NCI-H1436 (cell line): ENCODE data around the gene LDLRAD3.

ENCODE experiments used
- DNase-seq: peaks from one replicate; lab custom pipeline; 2025; lab: John Stamatoyannopoulos, UW

The LDLRAD3 gene

DNA sequence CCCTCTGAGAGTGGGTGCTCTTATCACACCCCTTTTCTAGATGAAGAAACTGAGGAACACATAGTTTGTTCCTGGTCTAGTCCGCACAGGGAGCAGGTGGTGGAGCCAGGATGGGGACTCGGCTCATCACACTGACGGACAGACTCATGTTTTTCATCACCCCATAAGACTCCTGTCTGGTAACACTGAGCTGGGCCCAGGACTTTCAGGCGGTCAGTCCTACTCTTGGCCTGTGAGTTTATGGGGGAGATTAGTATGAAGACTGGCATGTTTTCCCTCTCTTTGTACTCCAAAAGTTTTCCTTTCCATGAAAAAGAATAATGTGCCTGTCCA lies 160.8 kb downstream of the LDLRAD3 start:
- DNase-seq, result no peak

DNA sequence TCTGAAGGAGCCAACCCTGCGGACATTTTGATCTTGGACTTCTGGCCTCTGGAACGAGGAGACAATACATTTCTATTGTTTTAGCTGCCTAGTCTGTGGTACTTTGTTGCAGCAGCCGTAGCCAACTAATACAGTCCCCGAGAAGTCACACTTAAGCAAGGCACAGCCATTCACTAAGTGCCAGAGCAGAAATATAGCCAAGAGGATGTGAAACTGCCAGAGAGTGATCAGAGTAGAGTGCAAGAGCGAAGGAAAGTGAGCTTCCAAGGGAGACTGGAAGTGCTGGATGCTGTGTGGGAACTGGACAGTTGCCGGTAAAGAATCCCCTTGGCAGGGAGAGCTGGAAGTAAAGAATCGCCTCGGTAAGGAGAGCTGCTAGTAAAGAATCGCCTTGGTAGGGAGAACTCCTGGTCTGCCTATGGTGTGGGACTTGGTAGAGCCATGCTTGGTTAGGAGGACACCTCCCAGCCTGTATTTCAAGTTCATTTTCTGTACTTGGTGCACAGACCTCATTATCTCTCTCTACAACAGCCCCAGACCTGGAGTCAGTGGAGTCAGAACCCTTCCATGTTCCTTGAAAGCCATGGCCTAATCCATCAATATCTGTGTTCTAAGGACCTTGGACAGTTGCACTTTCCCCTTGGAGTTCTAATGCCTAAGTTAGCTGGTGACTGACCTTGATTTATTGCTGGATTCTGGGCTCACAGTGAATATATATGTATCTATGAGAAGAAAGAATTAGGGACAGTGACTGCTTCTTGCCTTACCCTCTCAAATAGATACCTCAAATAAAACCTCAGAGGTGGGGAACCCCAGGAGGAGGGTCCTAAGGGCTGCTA lies 162.1 kb downstream of the LDLRAD3 start:
- DNase-seq, result no peak

DNA sequence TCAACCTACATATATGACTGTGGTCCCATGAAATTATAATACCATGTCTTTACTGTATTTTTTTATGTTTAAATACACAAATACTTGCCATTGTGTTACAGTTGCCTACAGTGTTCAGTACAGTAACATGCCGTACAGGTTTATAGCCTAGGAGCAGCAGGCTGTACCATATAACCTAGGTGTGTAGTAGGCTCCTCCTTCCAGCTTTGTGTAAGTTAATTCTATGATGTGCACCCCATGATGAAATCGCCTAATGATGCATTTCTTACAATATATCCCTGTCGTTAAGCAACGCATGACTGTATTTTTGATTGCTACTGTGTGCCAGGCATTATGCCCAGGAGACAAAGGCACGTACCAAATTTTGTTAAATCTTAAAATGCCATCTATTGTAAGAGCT lies 163.7 kb downstream of the LDLRAD3 start:
- no peak for DNase-seq

DNA sequence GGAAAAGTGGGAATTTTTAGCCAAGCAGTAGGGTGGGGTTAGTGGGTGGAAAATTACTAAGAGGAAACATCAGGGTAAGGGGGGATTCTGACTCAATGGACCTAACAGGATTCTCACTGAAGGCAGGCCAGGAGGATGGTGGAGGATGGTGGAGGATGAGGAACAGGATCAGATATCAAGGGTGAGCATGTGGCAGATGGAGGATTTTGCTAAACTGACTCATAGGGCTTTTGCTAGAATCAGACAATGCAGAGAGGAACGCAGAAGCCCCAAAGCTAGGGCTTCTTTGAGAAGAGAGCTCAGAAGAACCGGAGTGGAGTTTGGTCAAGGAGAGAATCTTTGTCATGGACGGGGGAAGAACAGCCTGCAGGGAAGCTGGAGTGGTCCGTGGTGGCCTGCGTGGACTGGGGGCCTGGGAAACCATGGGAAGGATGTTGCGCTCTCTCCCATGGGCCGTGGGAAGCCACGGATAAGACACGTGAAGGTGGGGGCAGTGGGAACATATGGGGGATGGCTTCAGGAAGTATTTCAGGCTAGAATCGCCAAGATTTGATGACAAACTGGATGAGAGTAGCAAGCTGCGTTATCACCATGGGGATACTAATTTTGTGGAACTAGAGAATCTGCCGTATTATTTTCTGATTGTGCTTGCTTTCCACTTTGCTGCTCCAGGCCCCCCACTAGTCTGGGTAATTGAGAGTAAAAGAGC lies 165.2 kb downstream of the LDLRAD3 start:
- no peak for DNase-seq

DNA sequence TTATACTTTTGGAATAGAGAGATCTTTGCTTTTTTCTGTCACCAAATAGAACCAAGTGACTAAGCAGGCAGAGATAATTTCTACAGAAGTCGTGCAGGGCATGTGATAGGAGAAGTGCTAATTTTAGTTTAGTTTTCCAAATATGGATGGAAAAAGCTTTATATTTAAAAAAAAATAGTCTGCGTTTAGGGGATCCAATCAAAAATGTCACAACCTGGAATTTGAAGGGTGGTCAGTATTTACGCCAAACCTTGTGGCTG lies 165.7 kb downstream of the LDLRAD3 start:
- DNase-seq, result no peak

DNA sequence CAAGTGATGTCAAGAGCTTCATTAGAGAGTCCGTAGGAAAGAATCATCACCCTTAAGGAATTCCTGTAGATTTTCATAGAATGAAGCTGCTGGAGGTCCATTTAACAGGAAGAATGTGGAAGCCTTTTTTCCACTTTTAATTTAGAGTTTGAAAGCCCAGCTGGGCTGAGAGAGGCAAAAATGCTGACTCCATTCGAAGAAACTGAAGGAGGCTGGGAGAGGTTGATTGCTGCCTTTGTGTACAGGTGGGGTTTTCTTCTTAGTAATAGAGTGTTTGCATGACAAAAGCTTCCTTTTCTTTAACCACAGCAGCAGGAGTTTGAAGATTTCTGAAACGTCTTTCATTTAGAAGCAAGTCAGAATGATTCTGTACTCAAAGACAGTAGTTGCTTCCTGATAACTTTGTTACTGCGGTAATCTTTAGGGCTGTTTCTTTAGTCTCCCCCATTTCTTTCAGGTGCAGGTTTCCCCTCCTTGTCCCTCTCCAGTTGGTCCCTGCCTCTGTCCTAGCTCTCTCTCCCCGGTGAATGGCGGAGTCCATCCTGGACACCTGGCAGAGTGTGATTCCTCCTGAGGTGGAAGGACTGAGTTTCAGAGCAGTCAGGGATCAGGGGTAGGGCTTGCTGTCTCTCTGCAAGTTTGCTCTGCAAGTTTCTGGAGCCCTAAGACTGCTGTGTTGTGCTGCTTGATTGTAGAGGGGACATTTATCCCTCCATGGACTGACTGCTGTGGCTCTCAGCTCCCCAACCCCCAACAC lies 166.2 kb downstream of the LDLRAD3 start:
- DNase-seq, result no peak

DNA sequence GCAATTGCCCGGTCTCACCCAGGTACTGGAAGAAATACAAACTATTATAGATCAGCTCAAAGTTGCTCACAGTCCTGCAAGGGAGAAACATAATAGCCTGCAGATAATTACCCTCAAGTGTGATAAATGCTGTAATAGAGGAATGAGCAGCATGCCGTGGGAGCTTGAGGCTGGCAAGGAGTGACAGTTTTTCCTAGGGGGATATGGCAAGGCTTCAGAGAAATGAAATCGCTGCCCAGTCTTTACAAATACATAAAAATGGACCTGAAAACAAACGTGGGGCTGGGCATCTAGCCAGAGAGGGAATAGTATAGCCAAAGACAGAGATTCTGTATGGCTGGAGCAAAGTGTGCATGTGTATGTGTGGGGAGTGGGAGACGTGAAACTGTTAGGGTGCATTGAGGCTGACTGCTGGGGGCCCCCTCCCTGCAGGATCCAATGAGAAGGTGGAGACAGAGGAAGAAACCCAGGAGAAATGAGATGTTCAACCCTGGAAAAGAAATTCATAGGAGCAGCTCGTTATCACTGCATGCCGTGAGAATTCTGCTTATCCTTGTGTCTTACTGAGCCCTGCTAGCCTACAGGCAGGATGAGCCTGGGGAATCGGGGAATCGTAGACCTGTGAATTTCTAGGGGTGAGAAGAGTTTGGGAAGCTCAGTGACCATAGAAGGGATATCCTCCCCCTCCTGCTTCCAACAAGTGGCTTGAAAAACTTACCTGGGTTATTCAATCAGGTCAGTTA lies 167.0 kb downstream of the LDLRAD3 start:
- peak; percentile 3 for DNase-seq

DNA sequence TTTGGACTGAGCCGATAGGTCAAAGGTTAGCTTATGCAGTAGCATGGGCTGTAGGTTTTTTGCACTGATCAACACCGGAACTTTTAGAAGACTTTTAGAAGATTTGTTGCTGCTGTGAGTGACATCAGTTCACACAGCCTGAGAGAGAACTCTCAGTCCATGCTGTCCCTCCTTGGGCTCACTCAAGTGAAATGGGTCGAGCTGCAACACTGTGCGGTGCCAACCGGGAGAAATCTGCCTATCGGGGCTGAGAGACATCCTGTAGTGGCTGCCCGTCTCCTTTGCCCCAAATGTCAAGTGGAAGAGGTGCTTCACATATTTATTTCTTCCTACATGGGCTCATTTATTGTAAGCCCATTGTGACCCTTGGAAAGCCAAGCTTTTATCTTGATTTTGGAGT lies 170.2 kb downstream of the LDLRAD3 start:
- no peak for DNase-seq

DNA sequence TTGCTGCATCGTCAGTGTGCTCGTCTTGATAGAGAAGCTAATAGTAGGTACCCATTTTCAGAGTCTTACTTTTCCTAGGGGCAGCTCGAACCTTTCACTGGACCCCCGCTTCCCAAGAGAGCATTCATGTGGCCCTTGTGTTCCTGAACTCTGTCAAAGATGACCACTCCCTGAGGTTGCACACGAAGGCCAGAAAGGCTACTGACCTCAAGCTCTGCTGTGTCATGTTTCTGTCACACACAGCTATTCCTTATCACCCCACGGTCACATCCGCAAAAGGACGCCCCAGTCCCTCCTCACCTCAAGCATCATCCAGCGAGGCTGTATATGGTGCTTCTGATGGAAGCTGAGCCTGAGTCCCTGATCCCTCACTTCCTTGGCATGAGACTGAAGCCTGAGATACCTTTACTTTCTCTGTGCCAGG lies 171.5 kb downstream of the LDLRAD3 start:
- DNase-seq, result no peak

DNA sequence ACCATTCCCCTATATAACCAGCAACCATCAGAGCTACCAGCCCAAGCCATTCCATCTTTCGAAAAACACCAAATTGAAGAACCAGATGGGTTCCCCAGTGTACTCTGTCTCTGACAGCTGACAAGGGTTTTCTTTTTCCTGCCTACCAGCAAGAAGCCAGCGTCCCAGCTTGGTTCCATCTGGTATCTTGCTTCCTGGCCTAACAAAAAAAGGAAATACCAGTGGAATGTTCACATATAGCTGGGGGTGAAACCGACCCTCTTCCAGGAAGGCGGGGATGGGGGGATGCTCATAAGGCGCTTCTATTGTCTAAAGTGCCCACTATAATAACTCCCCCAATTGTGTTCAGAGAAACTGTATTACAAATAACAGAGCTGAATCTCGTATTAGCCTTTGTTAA lies 172.3 kb downstream of the LDLRAD3 start:
- DNase-seq, result no peak

DNA sequence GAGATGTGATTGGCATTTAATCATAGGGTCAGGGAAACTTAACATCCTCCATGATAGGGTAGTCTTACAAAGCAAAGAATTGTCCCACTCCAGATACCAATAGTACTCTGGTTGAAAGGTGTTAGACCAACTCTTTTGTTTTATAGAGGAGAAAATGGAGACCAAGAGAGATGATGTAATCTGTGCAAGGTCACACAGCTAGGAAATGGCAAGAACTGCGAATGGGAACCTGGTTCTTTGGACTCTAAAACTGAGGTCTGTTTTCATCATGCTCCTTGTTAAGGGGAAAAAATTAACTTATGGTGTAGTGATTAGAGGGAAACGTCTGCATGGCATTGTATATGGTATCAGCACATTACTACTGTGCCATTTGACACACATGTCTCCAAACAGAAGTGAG lies 174.2 kb downstream of the LDLRAD3 start:
- DNase-seq, result no peak

DNA sequence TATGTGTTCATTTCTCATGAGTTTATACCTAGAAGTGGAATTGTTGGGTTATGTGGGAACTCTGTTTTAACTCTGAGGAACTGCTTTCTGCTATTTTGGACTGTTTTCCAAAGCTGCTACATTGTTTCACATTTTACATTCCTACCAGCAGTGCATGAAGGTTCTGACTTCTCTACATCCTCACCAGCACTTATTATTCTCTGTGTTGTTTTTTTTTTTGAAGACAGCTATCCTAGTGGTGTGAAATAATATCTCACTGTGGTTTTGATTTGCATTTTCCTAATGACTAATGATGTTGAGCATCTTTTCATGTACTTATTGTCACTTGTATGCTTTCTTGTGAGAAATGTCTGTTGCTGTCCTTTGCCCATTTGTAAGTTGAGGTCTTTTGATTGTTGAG lies 175.4 kb downstream of the LDLRAD3 start:
- no peak for DNase-seq

DNA sequence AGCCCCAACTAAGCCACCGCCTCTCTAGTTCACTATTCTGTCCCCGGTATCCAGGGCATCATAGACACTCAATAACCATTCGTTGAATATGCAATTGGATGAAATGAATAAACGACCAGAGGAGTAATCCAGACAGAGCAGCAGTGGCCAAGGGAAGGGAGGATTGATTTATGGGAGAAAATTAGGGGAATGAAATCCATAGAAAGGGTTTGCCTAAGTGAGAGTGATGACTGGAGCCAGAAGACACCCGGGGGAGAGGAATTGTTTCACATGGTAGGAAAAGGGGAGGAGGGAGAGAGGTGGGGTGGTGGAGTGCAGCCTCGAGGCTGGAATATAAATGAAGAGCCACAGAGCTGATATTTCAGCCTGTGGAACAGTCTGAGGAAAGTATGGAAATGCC lies 177.2 kb downstream of the LDLRAD3 start:
- DNase-seq, result no peak

DNA sequence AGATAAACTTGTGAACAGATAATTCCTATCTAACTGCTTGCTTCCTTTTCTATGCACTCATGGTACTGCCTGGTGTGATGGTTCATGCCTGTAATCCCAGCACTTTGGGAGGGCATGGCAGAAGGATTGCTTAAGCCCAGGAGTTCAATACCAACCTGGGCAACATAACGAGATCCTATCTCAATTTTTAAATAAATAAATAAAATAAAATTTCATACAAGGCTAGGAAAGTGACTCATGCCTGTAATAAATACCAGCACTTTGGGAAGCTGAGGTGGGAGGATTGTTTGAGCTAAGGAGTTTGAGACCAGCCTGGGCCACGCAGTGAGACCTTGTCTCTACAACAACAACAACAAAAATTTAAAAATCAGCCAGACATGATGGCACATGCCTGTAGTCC lies 178.8 kb downstream of the LDLRAD3 start:
- no peak for DNase-seq

DNA sequence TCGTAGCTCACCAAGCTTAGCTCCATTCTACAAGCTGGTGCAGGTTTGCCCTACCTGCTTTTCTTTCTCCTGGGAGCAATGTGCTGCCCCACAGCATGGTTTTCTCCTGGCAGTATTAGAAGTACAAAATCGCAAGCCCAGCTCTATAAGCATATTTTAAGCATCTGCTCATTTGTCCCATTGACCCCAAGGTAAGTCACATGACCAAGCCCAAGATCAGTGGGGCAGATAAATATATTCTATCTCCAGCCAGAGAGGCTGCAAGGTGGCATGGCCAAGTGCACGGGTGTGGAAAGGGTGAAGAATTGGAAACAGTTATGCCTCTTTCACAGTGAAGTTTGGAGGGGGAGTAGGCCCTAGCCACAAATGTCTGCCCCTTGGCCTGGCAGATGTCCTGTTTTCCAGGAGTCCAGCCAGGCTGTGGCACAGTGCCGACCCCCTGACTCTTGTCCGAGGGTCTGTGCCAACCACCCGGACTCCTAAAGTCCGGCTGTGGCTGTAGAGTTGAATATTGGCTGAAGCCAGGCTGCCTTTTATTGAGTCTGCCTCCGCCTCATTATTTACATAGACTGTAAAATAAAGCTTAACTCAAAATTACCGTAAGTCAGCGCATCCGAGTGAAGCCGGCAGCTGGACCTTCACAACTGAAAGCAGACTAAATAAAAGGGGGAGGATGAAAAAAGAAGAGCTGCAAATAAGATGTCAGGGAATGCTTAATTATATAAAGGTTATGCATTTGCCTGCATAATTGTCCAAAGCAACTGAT lies 179.7 kb downstream of the LDLRAD3 start:
- no peak for DNase-seq

DNA sequence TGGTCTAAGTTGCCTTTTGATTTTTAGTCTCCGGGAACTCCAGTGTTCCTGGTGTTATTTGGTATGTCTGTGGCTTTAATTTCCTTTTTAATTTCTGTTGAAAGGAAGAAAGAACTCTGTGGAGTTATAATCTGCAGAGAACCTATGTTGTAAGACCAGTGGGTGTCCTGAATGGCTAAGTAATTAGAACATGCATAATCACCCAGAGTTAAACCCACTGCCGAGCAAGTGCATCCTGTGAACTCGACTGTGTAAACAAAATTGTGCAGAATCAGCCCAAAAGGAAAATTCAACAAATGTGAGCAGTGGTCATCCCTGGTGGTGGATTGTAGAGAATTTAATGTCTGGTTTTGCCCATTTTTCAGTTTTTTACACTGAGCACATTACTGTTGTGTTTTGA lies 182.8 kb downstream of the LDLRAD3 start:
- no peak for DNase-seq

DNA sequence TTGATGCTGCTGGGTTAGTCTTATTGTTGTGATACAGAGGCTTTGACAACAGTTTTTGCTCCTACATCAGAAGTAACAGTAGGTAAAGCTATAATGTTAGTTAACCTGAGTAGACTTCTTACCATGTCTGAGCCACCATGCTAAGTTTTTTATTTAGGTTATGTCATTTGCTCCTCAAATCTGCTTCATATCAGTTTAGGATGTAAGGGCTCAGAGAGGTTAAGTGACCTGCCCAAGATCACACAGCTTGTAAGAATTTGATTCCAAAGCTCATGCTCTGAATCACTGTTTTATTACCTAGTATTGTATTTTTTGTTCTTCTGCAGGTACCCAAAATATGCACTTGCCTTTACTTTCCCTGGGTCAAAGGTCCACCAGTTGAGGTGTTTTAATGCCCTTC lies 183.7 kb downstream of the LDLRAD3 start:
- no peak for DNase-seq

DNA sequence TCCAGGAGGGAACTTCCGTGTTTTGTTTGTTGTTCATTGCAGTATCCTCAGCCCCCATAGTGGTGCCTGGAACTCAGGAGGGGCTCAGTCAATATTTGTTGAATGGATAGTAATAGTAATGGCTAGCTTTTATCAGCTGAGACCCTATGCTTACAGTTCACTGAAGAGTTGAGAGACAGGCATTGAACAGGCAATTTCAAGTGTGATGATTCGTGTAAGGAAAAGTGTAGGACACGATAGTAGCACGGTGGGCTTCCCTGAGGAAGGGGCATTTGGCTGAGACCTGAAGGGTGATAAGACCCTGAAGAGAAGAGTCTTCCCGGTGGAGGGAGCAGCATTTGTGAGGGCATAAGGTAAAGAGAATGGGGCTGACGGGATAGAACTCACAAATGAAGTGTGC lies 186.1 kb downstream of the LDLRAD3 start:
- no peak for DNase-seq

DNA sequence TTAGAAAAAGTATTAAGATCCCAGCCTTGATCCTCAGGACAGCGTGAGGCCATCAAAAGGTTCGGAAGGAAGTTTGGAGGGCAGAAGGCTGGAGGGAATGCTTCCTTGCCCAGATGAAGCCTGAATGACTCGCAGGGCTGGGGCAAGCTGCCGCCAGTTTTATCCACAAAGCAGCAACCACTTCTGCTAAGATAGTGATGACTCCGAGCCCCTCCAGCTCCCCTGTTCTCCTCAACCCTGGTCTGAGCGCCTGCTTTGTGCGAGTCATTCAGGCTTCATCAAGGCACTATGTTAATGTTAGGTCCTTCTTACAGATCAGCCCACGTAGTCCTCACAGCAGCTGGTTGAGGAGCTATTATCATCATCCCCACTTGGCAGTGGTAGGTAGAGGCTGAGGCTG lies 186.5 kb downstream of the LDLRAD3 start:
- no peak for DNase-seq

DNA sequence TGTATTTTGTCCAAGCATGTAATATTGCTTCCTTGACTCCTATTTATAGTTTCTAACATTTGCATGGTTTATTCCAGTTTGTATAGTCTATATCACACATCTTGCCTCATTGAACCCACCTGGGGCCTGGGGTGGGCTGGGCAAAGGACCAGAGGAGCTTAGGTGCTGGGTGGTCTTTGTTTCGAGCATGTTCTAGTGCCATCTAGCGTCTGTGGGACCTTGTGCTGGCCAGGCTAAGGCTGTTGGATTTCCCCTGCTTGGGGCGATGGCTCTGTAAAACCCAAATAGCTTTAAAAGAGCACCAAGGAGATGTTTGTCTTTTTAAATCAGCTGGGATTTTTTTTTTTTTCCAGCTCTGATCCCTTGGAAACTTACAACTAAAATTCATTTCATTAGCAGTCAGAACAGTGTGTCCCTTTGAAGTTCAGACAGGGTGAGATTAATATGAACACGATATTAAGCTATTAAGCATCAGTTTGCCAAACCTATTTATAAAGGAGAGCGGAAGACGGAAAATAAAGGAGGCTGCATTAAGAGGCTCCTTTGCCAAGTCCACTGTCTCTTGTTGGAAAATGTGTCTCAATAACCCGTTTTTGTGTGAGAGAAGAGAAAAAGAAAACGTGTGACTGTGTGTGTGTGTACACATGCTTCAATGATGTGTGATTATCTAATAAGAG lies 188.0 kb downstream of the LDLRAD3 start:
- no peak for DNase-seq

DNA sequence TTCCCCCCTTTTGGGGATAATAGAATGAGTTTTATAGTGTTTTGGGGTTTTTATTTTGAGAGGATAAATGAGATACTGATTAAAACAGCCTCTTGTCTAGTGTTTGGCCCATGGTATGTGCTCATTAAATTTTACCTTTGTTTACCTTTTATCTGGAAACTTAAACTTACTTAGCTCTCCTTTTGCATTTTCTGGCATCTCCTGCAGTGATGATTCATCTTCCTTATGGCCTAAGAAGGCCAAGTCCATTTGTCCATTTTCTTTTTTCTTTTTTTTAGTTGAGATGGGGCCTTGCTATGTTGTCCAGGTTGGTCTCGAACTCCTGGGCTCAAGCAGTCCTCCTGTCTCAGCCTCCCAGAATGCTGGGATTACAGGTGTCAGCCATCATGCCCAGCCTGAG lies 189.1 kb downstream of the LDLRAD3 start:
- DNase-seq, result no peak
